PFSK-1 (cell line): Measurements from ENCODE around the gene MAPK8IP3.

Source experiments
- FOXP2 ChIP-seq: optimal IDR thresholded peaks from 2 replicates; pipeline ENCODE3; 2011; ENCODE audit warnings: borderline replicate concordance, control low read depth, inconsistent platforms; ENCODE audit not compliant: insufficient read depth; ENCODE audit errors: extremely low read length, extremely low read depth
- POLR2AphosphoS5 ChIP-seq: IDR thresholded peaks from 2 replicates; pipeline ENCODE4 v1.6.1; 2012; ENCODE audit warnings: low read depth, mild to moderate bottlenecking, control low read depth, low read length, moderate library complexity
- SIN3A ChIP-seq: IDR thresholded peaks from 2 replicates; pipeline ENCODE4 v1.6.1; 2012; ENCODE audit warnings: mild to moderate bottlenecking, low read length, moderate library complexity, borderline replicate concordance; ENCODE audit not compliant: insufficient read depth
- TAF1 ChIP-seq: IDR thresholded peaks from 2 replicates; pipeline ENCODE4 v1.6.1; 2012; ENCODE audit warnings: low read length, control low read depth, borderline replicate concordance; ENCODE audit not compliant: insufficient read depth
- TF ChIP-seq, protein P1 (sequence below), 2 experiments: IDR thresholded peaks; 2 replicates each; pipeline versions ENCODE4 v1.6.1 to v1.8.0; 2011 to 2012; ENCODE audit warnings: low read depth in 2 of 2, low read length in 2 of 2, control low read depth in 1 of 2, inconsistent platforms in 1 of 2, mild to moderate bottlenecking in 1 of 2, moderate library complexity in 1 of 2; ENCODE audit not compliant: insufficient read depth in 1 of 2

Gene MAPK8IP3

DNA sequence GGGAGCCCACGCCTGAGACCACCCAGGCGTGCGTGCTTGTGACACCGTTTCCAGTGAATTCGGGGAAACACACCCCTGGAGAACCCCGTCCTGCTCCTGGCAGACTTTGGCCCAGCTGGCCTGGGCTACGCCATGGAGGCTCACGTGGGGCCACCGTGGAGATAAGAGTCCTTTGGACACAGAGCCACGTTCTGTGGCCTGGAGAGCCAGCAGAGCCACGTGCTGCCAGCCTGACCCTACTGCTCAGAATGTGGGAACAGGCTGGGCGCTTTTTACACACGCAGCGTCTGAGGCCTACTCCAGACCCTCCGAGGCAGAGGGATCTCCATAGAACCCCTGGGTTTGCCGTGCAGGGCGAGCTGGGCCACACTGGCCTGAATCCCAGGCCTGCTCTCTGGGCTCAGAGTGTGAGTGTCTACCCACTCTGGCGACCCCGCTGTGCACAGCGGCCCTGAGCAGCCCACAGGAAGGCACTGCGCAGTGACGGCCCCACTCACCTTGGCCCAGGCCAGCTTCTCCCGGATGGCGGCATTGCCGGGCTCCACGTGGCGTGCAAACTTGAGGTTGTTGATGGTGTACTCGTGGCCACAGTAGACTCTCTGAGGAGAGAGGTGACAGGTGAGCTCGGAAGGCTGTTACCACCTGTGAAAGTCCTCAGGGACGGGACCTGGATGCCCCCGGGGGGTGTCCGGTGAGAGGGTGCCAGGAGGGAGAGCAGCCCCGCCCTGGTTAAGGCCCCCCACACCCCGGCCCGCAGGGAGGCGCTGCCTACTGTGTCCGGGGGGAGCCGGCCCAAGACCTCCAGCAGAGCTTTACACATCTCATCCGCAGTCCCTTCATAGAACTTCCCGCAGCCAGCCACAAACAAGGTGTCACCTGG lies 110.6 kb downstream of the MAPK8IP3 start:
- no peak for TF ChIP-seq SIN3A
- TF ChIP-seq POLR2AphosphoS5, result no peak
- no peak for TF ChIP-seq FOXP2
- TF ChIP-seq TAF1, result no peak
- TF ChIP-seq, protein P1, sequence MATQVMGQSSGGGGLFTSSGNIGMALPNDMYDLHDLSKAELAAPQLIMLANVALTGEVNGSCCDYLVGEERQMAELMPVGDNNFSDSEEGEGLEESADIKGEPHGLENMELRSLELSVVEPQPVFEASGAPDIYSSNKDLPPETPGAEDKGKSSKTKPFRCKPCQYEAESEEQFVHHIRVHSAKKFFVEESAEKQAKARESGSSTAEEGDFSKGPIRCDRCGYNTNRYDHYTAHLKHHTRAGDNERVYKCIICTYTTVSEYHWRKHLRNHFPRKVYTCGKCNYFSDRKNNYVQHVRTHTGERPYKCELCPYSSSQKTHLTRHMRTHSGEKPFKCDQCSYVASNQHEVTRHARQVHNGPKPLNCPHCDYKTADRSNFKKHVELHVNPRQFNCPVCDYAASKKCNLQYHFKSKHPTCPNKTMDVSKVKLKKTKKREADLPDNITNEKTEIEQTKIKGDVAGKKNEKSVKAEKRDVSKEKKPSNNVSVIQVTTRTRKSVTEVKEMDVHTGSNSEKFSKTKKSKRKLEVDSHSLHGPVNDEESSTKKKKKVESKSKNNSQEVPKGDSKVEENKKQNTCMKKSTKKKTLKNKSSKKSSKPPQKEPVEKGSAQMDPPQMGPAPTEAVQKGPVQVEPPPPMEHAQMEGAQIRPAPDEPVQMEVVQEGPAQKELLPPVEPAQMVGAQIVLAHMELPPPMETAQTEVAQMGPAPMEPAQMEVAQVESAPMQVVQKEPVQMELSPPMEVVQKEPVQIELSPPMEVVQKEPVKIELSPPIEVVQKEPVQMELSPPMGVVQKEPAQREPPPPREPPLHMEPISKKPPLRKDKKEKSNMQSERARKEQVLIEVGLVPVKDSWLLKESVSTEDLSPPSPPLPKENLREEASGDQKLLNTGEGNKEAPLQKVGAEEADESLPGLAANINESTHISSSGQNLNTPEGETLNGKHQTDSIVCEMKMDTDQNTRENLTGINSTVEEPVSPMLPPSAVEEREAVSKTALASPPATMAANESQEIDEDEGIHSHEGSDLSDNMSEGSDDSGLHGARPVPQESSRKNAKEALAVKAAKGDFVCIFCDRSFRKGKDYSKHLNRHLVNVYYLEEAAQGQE (IDR thresholded peaks at IDR 0.05; ENCODE audit: insufficient read depth in 1 of 2, low read depth in 2 of 2, low read length in 2 of 2), result no peak

DNA sequence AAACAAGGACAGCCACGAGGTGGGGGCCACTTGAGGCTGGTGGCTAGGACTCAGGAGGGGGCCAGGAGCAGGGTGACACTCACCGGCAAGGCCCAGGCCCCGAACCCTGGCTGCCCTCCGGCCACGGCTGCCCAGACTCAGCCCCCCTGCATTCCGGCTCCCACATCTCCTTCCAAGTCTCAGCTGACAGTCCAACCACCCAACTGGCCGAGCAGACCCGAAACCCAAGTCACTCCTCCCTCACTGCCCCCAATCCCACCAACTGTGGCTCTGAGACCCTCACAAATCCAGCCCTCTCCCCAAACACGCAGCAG lies 111.2 kb downstream of the MAPK8IP3 start:
- TF ChIP-seq POLR2AphosphoS5 (no peak), FOXP2 (no peak), SIN3A (no peak), TAF1 (no peak)
- TF ChIP-seq, protein P1 (IDR thresholded peaks at IDR 0.05; ENCODE audit: insufficient read depth in 1 of 2, low read depth in 2 of 2, low read length in 2 of 2), result no peak

DNA sequence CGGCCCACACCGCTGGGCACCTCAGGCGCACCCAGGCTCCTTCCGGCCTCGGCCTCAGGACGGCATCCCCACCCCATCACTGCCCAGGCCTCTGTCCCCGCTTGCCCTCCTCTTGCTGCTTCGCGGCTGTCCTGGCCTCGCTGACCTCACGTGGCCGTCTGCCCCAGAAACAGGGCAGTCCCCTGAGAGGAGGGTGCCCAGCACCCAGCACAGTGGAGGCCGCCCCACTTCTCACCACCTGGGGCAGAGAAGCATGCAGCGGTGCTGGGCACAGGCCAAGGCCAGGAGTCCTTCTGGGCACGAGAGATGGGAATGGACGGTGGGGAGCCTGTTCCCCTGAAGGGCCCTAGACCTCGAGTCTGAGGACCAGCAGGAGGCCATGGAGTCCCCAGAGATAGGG lies 111.7 kb downstream of the MAPK8IP3 start:
- TF ChIP-seq FOXP2 (no peak), SIN3A (no peak), TAF1 (no peak), POLR2AphosphoS5 (no peak)
- TF ChIP-seq, protein P1 (IDR thresholded peaks at IDR 0.05; ENCODE audit: insufficient read depth in 1 of 2, low read depth in 2 of 2, low read length in 2 of 2), result no peak

DNA sequence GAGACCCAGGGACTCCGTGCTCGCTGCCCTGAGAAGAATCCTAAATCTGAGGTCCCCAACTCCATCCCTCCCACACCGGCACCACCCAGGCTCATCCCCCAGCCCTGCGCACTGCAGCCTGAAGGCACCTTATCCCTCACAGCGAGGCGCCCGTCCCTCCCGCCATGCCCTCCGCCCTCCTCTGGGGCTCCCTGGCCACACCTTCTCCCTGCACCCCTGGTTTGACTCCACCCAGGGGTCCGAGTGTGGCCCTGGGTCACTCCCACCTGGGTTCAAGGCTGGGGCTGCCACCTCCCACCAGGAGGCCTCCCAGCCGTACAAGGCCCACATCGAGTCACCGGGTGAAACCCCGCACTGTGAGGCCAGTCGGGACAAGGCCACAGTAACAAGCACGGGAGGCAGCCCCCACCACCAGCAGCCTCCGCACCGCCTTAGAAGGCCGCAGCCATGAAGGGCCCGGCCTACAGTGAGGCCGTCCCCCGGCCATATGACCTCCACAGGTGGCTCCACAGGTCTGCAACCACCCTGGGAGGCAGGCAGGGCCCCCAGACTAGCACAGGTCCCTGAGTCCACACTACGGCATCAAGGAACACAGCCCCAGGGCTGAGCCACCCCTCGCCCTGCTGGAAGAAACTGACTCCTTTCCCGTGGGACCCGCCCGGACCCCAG lies 112.3 kb downstream of the MAPK8IP3 start:
- no peak for TF ChIP-seq POLR2AphosphoS5
- no peak for TF ChIP-seq SIN3A
- TF ChIP-seq, protein P1 (IDR thresholded peaks at IDR 0.05; ENCODE audit: insufficient read depth in 1 of 2, low read depth in 2 of 2, low read length in 2 of 2), result no peak
- no peak for TF ChIP-seq FOXP2
- TF ChIP-seq TAF1, result no peak
